Activated CD4-positive, alpha-beta T cell treated with anti-CD3 and anti-CD28 coated beads, Interleukin-2, amount 10 ng/mL, durations not matched to agents 7 days and 5 days (primary cell): Measurements from ENCODE around the gene NGFR. TPM values are rescaled to one million over a fixed set of nuclear protein-coding genes. Genes with fewer than 3 reads are reported as not detected.

ENCODE experiments used
- CTCF ChIA-PET: fragments of 350-600 bp; sonication (Branson Sonifier 250); formaldehyde crosslinking; loops from one replicate; lab custom pipeline; 2021; ENCODE audit warnings: antibody characterized with exemption; lab: Charles Lee
- POLR2A ChIA-PET: fragments of 350-600 bp; sonication (Branson Sonifier 250); formaldehyde crosslinking; loops from one replicate; lab custom pipeline; 2021; ENCODE audit warnings: antibody characterized with exemption; lab: Charles Lee
- DNase-seq: peaks from one replicate; pipeline ENCODE4 v3.0.0-alpha.2; 2020
- H3K27ac Mint-ChIP-seq: one replicate; pipeline ENCODE4 v1.8.0; 2021; ENCODE audit warnings: mild to moderate bottlenecking, moderate library complexity, mixed read lengths
- H3K27me3 Mint-ChIP-seq: one replicate; pipeline ENCODE4 v1.8.0; 2021; ENCODE audit warnings: mixed read lengths
- H3K36me3 Mint-ChIP-seq: one replicate; pipeline ENCODE4 v1.8.0; 2021; ENCODE audit warnings: low read depth, mixed read lengths
- H3K4me1 Mint-ChIP-seq: one replicate; pipeline ENCODE4 v1.8.0; 2021; ENCODE audit warnings: mixed read lengths
- H3K4me3 Mint-ChIP-seq: one replicate; pipeline ENCODE4 v1.8.0; 2021; ENCODE audit warnings: mild to moderate bottlenecking, moderate library complexity, mixed read lengths
- H3K9me3 Mint-ChIP-seq: one replicate; pipeline ENCODE4 v1.8.0; 2021; ENCODE audit warnings: mixed read lengths
- total RNA-seq, 2 experiments: library from RNA; stranded (reverse); gene quantifications; one replicate each; pipeline ENCODE4 v1.2.3, GENCODE V29; 2021

NGFR gene
- total RNA-seq, 2 experiments from 2014 or later: 0.07 TPM; not detected in 1

- Mint-ChIP-seq H3K36me3 (no peaks in the 10 kb centered on the region), H3K27ac (no peak overlapping the region), H3K27me3 (peaks cover 50% of the 10 kb centered on the region), H3K9me3 (peaks cover 10% of the 10 kb centered on the region), H3K4me3 (no peak overlapping the region), H3K4me1 (no peaks in the 10 kb centered on the region)
- ChIA-PET POLR2A (no interaction called here), CTCF (no interaction called here)
- DNase-seq: no peak
Observed at GRCh38 chr17:49471769-49472168, 23.3 kb upstream of the NGFR start.

GRCh38 chr17:49472527-49472926 lies 22.6 kb upstream of the NGFR start:
- Mint-ChIP-seq H3K4me1 (no peaks in the 10 kb centered on the region), H3K36me3 (no peaks in the 10 kb centered on the region), H3K9me3 (peaks cover 10% of the 10 kb centered on the region), H3K27me3 (peaks cover 57% of the 10 kb centered on the region), H3K27ac (no peak overlapping the region), H3K4me3 (no peak overlapping the region)
- no peak for DNase-seq
- POLR2A ChIA-PET: no interaction called here
- CTCF ChIA-PET: no interaction called here

GRCh38 chr17:49473900-49474751 lies 21.0 kb upstream of the NGFR start:
- Mint-ChIP-seq H3K36me3 (no peaks in the 10 kb centered on the region), H3K4me1 (no peaks in the 10 kb centered on the region)
- CTCF ChIA-PET: interaction anchor here (1.2 kb wide), 1 partner anchor 23 kb away, joined by 4 read pairs; no protein-coding TSS in a partner anchor

GRCh38 chr17:49477709-49478108 lies 17.4 kb upstream of the NGFR start:
- ChIA-PET CTCF (interaction anchor here (1.0 to 1.4 kb wide), 2 partner anchors 19 to 27 kb away, joined by 3 to 4 read pairs; no protein-coding TSS in a partner anchor), POLR2A (no interaction called here)
- no peak overlapping the region for H3K27ac Mint-ChIP-seq
- H3K4me1 Mint-ChIP-seq: no peaks in the 10 kb centered on the region
- H3K36me3 Mint-ChIP-seq: no peaks in the 10 kb centered on the region
- H3K27me3 Mint-ChIP-seq: peaks cover 43% of the 10 kb centered on the region
- peaks cover 10% of the 10 kb centered on the region for H3K9me3 Mint-ChIP-seq
- no peak overlapping the region for H3K4me3 Mint-ChIP-seq
- DNase-seq: no peak

More at GRCh38 chr17:49473900-49474751, 21.0 kb upstream of the NGFR start:
- Mint-ChIP-seq H3K27ac (no peak overlapping the region), H3K27me3 (peaks cover 53% of the 10 kb centered on the region), H3K9me3 (peaks cover 10% of the 10 kb centered on the region), H3K4me3 (no peak overlapping the region)
- no peak for DNase-seq
- POLR2A ChIA-PET: no interaction called here

GRCh38 chr17:49480836-49481615 lies 14.1 kb upstream of the NGFR start:
- H3K4me1 Mint-ChIP-seq: no peaks in the 10 kb centered on the region
- ChIA-PET CTCF (interaction anchor here (1.2 to 1.3 kb wide), 2 partner anchors 21 to 29 kb away, joined by 3 read pairs; no protein-coding TSS in a partner anchor), POLR2A (no interaction called here)
- H3K36me3 Mint-ChIP-seq: no peaks in the 10 kb centered on the region
- peaks cover 60% of the 10 kb centered on the region for H3K27me3 Mint-ChIP-seq
- H3K27ac Mint-ChIP-seq: no peak overlapping the region
- H3K4me3 Mint-ChIP-seq: no peak overlapping the region
- DNase-seq: no peak
- peaks cover 3% of the 10 kb centered on the region for H3K9me3 Mint-ChIP-seq

GRCh38 chr17:49482144-49482817 lies 12.8 kb upstream of the NGFR start:
- Mint-ChIP-seq H3K4me3 (no peak overlapping the region), H3K36me3 (no peaks in the 10 kb centered on the region), H3K9me3 (no peaks in the 10 kb centered on the region), H3K27me3 (peaks cover 62% of the 10 kb centered on the region), H3K4me1 (no peaks in the 10 kb centered on the region), H3K27ac (no peak overlapping the region)
- DNase-seq: no peak
- CTCF ChIA-PET: interaction anchor here (0.6 to 0.8 kb wide), 3 partner anchors 14 to 274 kb away, joined by 3 read pairs; no protein-coding TSS in a partner anchor
- POLR2A ChIA-PET: no interaction called here

- CTCF ChIA-PET: no interaction called here
Observed at GRCh38 chr17:49483599-49484509, 11.2 kb upstream of the NGFR start.

GRCh38 chr17:49484588-49484987 lies 10.5 kb upstream of the NGFR start:
- DNase-seq: no peak
- no peaks in the 10 kb centered on the region for H3K36me3 Mint-ChIP-seq
- H3K9me3 Mint-ChIP-seq: no peaks in the 10 kb centered on the region
- H3K4me1 Mint-ChIP-seq: no peaks in the 10 kb centered on the region
- no peak overlapping the region for H3K4me3 Mint-ChIP-seq
- ChIA-PET POLR2A (no interaction called here), CTCF (interaction anchor here (1.1 kb wide), 1 partner anchor 11 kb away, joined by 4 read pairs; the partner anchor contains the start of gene NGFR)
- H3K27me3 Mint-ChIP-seq: peaks cover 59% of the 10 kb centered on the region
- H3K27ac Mint-ChIP-seq: no peak overlapping the region

More at GRCh38 chr17:49483599-49484509, 11.2 kb upstream of the NGFR start:
- Mint-ChIP-seq H3K27me3 (peaks cover 59% of the 10 kb centered on the region), H3K36me3 (no peaks in the 10 kb centered on the region), H3K4me3 (no peak overlapping the region), H3K9me3 (no peaks in the 10 kb centered on the region), H3K4me1 (no peaks in the 10 kb centered on the region), H3K27ac (no peak overlapping the region)
- POLR2A ChIA-PET: no interaction called here
- no peak for DNase-seq

- DNase-seq: no peak
- POLR2A ChIA-PET: no interaction called here
- CTCF ChIA-PET: interaction anchor here (1.2 kb wide), 2 partner anchors 16 to 17 kb away, joined by 3 read pairs; no protein-coding TSS in a partner anchor
- Mint-ChIP-seq H3K4me3 (no peak overlapping the region), H3K4me1 (no peaks in the 10 kb centered on the region), H3K27me3 (peaks cover 56% of the 10 kb centered on the region), H3K36me3 (no peaks in the 10 kb centered on the region), H3K27ac (no peak overlapping the region), H3K9me3 (no peaks in the 10 kb centered on the region)
Observed at GRCh38 chr17:49486012-49486641, 9.0 kb upstream of the NGFR start.

GRCh38 chr17:49487183-49487582 lies 7.9 kb upstream of the NGFR start:
- no peak for DNase-seq
- no peaks in the 10 kb centered on the region for H3K36me3 Mint-ChIP-seq
- ChIA-PET CTCF (no interaction called here), POLR2A (no interaction called here)
- no peak overlapping the region for H3K4me3 Mint-ChIP-seq
- no peaks in the 10 kb centered on the region for H3K4me1 Mint-ChIP-seq
- no peaks in the 10 kb centered on the region for H3K9me3 Mint-ChIP-seq
- peaks cover 61% of the 10 kb centered on the region for H3K27me3 Mint-ChIP-seq
- H3K27ac Mint-ChIP-seq: no peak overlapping the region

GRCh38 chr17:49488612-49489011 lies 6.5 kb upstream of the NGFR start:
- POLR2A ChIA-PET: no interaction called here
- Mint-ChIP-seq H3K4me3 (no peak overlapping the region), H3K27ac (no peak overlapping the region), H3K36me3 (no peaks in the 10 kb centered on the region), H3K4me1 (no peaks in the 10 kb centered on the region), H3K27me3 (peaks cover 63% of the 10 kb centered on the region), H3K9me3 (no peaks in the 10 kb centered on the region)
- DNase-seq: no peak
- CTCF ChIA-PET: interaction anchor here (1.0 kb wide), 1 partner anchor 21 kb away, joined by 3 read pairs; no protein-coding TSS in a partner anchor
